CD8-positive, alpha-beta T cell (primary cell): ENCODE measurements around the gene HELLS. TPM values are rescaled to one million over a fixed set of nuclear protein-coding genes. Genes with fewer than 3 reads are reported as not detected.

Experiments used
- total RNA-seq, 46 experiments: library from RNA in 2 of 46; stranded (reverse) in 2 of 46; gene quantifications; one replicate each; pipeline ENCODE4 v1.2.3 and lab custom pipeline; 2021 to 2026

The HELLS gene
- total RNA-seq, 2 experiments from 2014 or later, result 8.7 to 9.1 TPM

Other genes starting within 250 kb of the HELLS start
- 1 to 10 TPM; 7.4 to 8.3 TPM for gene NOC3L, start 182.8 kb upstream of the HELLS start, total RNA-seq
- under 1 TPM in 1 of 2 experiments, not detected in 1; 0.06 TPM for gene TBC1D12, start 143.2 kb upstream of the HELLS start, total RNA-seq
- not detected for gene CYP2C18, start 137.9 kb downstream of the HELLS start, total RNA-seq
- gene CYP2C19, start 216.9 kb downstream of the HELLS start, total RNA-seq, result not detected